Esophagus mucosa (tissue), 1 donor: ENCODE measurements around the gene LARGE1. TPM values are rescaled to one million over a fixed set of nuclear protein-coding genes. Genes with fewer than 3 reads are reported as not detected.
"Not testable (repeated sequence)": the region's sequence is repeated elsewhere in the genome, so short reads cannot be mapped to it uniquely, and the experiment has no call there.

Experiments used
- ATAC-seq: fragments of 200-7000 bp; cut with Tn5 transposase; one replicate; pipeline ENCODE4 v1.9.1; 2020
- total RNA-seq: library from RNA; stranded (reverse); gene quantifications from one replicate; pipeline ENCODE4 v1.2.4, GENCODE V29; 2023
- donor health status: DM: yes; HTN: yes; CAD: no.

Gene LARGE1
- total RNA-seq, 1 donor from 2014 or later = 6.2 TPM

DNA sequence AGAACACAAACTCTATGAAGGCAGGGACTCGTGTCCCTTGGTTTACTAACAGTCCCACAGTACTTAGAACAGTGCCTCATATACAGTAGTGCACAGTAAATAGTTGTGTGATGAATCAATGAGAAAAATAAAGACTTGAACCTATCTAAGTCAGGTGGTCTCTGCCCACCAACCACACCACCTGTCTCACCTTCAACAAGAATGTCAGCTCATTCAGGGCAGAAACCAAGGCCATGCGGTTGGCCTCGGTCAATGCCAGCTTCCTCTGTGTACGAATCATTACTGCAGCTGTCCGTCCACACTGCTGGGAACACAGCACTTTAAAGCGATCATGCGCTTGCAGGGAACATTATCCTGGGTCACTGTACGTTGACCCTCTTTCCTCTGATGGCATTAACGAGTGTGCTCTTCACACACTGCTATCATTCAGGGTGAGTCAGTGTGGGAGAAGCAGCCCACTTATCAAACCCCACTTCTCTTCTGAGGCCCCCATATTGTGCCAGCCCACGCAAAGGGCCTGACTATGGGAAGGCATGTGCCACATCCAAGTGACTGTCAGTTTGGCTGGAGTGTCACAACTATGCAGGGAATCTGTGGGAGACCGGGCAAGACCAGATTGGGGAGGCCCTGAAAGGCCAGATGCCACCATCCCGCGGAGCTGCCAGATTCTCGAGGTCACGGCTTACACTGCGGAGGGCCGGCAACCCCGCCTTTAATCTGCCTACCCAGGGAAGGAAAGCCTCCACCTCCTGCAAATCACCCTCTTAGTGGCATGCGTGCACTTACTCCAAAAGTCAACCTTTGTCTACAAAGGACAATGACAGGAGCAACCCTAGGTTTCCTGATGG is 36.1 kb downstream of the LARGE1 start:
- no peak for ATAC-seq

- peak; percentile 42 for ATAC-seq
Measured at GRCh38 chr22:33883561-33883960, 36.7 kb downstream of the LARGE1 start.

GRCh38 chr22:33882991-33883390 is 37.3 kb downstream of the LARGE1 start:
- no peak for ATAC-seq

GRCh38 chr22:33880986-33881385 is 39.3 kb downstream of the LARGE1 start:
- ATAC-seq = no peak

DNA sequence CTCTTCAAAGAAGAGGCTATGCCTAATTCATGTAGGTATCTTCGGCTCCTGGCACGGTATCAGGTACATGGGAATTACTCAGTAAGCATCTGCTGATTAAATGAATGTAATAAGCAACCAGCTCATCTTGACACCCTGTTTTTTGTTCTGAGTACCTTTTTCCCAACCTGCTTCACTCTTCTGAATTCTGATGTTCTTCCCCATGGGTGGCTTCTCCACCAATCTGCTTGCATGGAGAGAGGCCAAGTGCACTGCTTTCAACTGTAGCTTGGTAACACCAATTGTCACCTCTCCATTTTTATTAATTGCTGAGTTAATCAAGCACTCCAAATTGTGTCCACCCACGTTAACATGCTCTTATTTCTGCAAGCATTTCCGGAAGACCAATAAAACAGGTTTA is 40.5 kb downstream of the LARGE1 start:
- no peak for ATAC-seq

DNA sequence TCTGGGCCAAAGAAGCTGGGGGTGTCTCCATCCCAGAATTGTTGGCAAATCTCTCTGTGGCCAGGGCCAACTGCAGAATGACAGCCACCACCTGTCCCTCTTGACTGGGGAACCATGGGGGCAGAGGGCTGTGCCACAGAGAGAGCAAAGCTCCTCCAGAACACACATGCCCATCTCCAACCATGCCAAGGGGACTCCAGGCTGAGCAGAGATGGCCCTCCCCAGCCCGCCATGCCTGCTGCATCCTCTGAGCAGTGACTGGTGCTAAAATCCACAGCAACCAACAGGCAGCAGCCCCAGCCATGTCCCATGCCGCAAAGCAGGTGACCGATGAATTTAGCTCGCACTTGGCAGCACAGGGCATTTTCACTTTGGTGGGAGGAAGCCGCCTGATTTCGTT is 45.0 kb downstream of the LARGE1 start:
- ATAC-seq = no peak

DNA sequence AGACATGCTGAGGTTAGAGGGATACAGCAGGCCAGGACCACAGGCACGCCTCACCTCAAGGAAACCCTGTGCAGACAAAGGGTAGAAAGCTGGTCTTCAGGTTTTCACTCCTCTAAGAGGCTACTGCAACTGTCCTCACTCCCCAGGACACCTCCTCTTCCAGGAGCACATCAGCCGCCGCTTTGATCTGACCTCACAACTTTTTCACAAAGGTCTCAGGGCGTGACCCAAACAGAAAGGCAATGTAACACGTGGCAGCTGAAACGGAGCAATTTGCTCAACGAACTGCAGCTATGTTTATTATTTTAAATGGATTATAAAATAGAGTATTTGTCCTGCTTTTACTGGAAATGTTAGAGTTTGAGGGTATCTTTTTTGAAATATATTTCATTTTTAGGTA is 46.1 kb downstream of the LARGE1 start:
- no peak for ATAC-seq

GRCh38 chr22:33873666-33874065 is 46.6 kb downstream of the LARGE1 start:
- ATAC-seq = no peak

GRCh38 chr22:33873186-33873585 is 47.1 kb downstream of the LARGE1 start:
- no peak for ATAC-seq

DNA sequence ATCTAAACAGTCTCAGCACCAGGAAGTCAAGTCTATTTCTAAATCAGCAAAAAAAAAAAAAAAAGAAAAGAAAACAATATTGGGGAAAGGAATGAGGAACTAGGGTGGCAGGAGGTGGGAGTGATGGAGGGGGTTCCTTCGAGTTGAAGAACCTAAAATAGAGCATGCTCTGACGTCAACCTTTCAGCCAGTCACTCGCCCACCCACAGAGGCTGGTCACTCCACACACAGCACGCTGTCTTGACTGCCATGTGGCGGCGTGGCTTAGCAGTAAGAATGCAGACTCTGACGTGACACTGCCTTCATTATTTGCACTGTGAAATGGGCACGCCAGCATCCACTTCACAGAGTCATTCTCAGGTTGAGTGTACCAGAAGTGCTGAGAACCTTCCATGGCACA is 48.3 kb downstream of the LARGE1 start:
- no peak for ATAC-seq

GRCh38 chr22:33869946-33870345 is 50.3 kb downstream of the LARGE1 start:
- ATAC-seq = no peak

GRCh38 chr22:33867971-33868370 is 52.3 kb downstream of the LARGE1 start:
- ATAC-seq = no peak

DNA sequence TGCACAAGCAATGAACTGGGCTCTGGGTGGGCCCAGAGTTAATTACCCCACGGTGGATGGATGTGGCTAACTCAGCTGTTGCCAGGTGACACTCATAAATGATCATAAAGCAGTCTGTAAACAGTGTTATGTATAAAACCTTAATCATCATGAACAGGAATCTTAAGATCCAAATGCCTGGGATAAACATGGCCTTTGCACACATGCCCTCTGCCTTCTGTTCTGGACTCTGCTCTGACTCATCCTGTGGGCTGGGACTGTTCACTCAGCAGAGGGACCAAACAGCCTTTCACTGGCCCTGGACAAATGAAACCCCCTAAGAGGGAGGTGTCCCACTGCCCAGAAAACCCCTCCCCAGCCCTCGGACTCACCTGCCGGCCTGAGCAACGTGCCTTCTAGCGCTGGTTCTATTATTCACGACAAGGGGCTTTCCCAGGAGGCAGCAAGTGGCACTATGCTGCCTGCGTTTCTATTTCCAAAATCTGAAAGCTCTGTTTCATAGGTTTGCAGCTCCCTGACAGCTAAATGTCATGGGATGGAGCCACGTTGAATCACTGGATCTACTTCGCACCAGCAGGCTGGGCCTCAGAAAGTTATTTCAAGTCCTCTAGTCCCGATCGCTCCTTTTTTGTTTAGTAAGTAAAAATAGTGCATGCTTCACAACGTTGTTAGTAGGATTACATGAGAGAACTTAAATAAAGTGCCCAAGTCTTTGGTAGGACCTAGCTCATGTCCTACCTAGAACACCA is 53.0 kb downstream of the LARGE1 start:
- no peak for ATAC-seq

DNA sequence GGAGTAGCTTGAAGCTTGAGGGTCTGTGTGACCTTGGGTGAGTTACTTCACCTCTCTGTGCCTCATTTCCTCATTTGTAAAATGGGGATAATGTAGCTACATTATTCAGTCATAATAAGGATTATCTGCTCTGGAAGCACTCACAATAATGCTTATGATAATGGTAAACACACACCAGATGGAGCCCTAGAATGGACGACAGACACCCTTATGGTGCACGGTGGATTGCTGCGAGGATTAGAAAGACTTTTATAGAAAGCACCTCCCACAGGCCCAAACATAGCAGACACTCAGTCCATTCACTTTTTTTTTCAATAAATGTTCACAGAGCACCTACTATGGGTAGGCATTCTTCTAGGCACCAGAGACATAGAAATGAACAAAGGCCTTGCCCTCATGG is 53.8 kb downstream of the LARGE1 start:
- ATAC-seq = no peak

DNA sequence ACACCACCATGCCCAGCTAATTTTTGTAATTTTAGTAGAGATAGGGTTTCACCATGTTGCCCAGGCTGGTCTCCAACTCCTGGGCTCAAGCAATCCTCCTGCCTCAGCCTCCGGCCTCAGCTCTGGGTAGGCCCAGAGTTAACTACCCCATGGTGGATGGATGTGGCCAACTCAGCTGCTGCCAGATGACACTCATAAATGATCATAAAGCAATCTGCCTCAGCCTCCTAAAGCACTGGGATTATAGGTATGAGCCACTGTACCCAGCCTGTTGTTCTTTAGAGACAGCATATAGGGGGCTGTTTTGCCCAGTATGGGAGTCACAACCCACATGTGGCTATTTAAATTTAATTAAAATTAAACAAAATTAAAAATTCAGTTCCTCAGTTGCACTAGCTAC is 54.3 kb downstream of the LARGE1 start:
- no peak for ATAC-seq

- no peak for ATAC-seq
Measured at GRCh38 chr22:33865248-33865647, 55.0 kb downstream of the LARGE1 start.

GRCh38 chr22:33864723-33865130 is 55.5 kb downstream of the LARGE1 start:
- no peak for ATAC-seq

GRCh38 chr22:33861216-33861875 is 58.9 kb downstream of the LARGE1 start:
- no peak for ATAC-seq

- no peak for ATAC-seq
Measured at GRCh38 chr22:33860386-33860785, 59.9 kb downstream of the LARGE1 start.

DNA sequence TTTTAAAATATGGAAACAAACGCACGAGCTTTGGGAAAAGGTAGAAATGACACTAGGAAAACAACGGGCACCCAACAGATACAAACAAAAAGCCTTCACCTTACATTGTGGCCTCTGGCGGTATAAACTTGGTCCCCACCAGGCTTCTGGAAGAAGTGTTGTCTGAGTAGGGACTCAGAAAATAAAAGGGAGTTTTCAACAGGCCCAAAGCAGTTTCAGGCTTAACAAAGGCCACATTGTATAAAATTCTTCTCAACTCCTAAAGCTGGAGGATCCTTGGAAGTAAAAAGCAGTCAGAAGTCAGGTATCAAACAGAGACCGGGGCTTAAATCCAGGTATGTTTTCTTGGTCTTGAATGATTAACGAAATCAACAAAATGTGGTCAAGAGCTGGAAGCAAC is 61.0 kb downstream of the LARGE1 start:
- no peak for ATAC-seq

GRCh38 chr22:33858653-33859052 is 61.6 kb downstream of the LARGE1 start:
- not testable (repeated sequence) for ATAC-seq

DNA sequence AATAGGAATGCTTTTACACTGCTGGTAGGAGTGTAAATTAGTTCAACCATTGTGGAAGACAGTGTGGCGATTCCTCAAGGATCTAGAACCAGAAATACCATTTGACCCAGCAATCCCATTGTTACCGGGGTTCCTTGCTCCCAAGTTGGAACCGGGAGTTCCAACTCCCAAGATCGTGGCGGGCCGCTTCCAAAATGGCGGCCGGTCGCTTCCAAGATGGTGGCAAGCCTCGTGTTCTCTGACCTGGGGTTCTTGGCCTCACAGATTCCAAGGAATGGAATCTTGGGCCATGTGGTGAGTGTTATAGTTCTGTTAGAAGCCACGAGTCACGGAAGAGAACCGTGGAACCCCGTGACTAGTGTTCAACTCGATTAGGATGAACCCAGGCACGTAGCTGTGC is 62.5 kb downstream of the LARGE1 start:
- not testable (repeated sequence) for ATAC-seq

DNA sequence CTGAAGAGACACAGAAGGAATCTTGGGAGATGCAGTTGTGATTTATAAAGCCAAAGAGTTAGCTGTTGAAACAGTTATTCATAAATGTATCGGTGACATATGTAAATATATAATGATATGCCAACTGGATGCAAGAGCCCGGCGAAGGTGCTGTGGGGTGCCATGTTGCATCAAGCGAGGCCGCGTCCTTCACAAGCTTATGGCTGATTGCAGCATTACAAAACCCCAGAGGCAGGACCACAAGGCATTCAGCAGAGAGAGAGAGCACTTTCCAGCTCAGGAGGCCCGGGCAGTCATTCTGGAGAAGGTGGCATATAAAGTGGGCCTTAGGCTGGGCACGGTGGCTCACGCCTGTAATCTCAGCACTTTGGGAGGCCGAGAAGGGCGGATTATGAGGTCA is 65.6 kb downstream of the LARGE1 start:
- ATAC-seq = no peak
